BJ (cell line): ENCODE results near the gene ZNF550. TPM values are rescaled to one million over a fixed set of nuclear protein-coding genes. Genes with fewer than 3 reads are reported as not detected.

ENCODE experiments used
- CTCF ChIA-PET: fragments of 350-600 bp; formaldehyde crosslinking; extraction: SDS; loops from one replicate; lab custom pipeline; 2021; ENCODE audit warnings: antibody characterized with exemption, inconsistent platforms; lab: Yijun Ruan, JAX
- POLR2A ChIA-PET: fragments of 300-600 bp; sonication (Branson Sonifier 250); formaldehyde crosslinking; extraction: SDS; loops from one replicate; lab custom pipeline; 2021; ENCODE audit warnings: antibody characterized with exemption; lab: Charles Lee
- DNase-seq: peaks from one replicate; pipeline ENCODE4 v3.0.0-alpha.2; 2011; ENCODE audit warnings: low read depth
- H3K27me3 ChIP-seq: 2 replicates; pipeline ENCODE4 v1.6.0; 2011; ENCODE audit warnings: low read length; ENCODE audit not compliant: control insufficient read depth, insufficient read depth
- H3K36me3 ChIP-seq: 2 replicates; pipeline ENCODE4 v1.5.1; 2011; ENCODE audit warnings: low read length; ENCODE audit not compliant: control insufficient read depth, insufficient read depth
- H3K4me3 ChIP-seq: 2 replicates; pipeline ENCODE4 v1.5.1; 2011; ENCODE audit warnings: low read depth, mild to moderate bottlenecking, control low read depth, low read length
- CTCF ChIP-seq: IDR thresholded peaks from 2 replicates; pipeline ENCODE4 v1.5.1; 2011; ENCODE audit warnings: low read depth, mild to moderate bottlenecking, control low read depth, inconsistent platforms, low read length, moderate library complexity; ENCODE audit not compliant: insufficient read depth
- polyA plus RNA-seq: library from polyadenylated mRNA; depleted of rRNA; stranded (reverse); fragments of >200 nt; gene quantifications from 2 replicates; pipeline ENCODE4 v1.2.3, GENCODE V29; 2011

Gene ZNF550
- polyA plus RNA-seq, 1 experiment = 6.3 TPM

GRCh38 chr19:57558525-57558924 is 1.1 kb downstream of the ZNF550 start:
- CTCF ChIA-PET = interaction anchor here (1.0 to 1.1 kb wide), 2 partner anchors 22 to 597 kb away, joined by 5 to 6 read pairs; no protein-coding TSS in a partner anchor
- peaks cover 14% of the 10 kb centered on the region for H3K36me3 ChIP-seq
- no peaks in the 10 kb centered on the region for H3K27me3 ChIP-seq
- POLR2A ChIA-PET = no interaction called here
- TF ChIP-seq CTCF = peak; percentile 23; the same call in 1 of the 2 replicates
- DNase-seq = no peak
- peak overlapping the region; percentile 84 for H3K4me3 ChIP-seq

- Histone ChIP-seq H3K27me3 (no peaks in the 10 kb centered on the region), H3K4me3 (no peak overlapping the region), H3K36me3 (peaks cover 15% of the 10 kb centered on the region)
- no peak for DNase-seq
- ChIA-PET CTCF (interaction anchor here (1.0 kb wide), 1 partner anchor 598 kb away, joined by 6 read pairs; no protein-coding TSS in a partner anchor), POLR2A (no interaction called here)
- no peak for TF ChIP-seq CTCF
Measured at GRCh38 chr19:57557659-57558058, 2.0 kb downstream of the ZNF550 start.

- POLR2A ChIA-PET = no interaction called here
- CTCF ChIA-PET = no interaction called here
- peaks cover 37% of the 10 kb centered on the region for H3K36me3 ChIP-seq
- no peaks in the 10 kb centered on the region for H3K27me3 ChIP-seq
- TF ChIP-seq CTCF = no peak
- DNase-seq = no peak
- no peak overlapping the region for H3K4me3 ChIP-seq
Measured at GRCh38 chr19:57552432-57552831, 7.2 kb downstream of the ZNF550 start.

GRCh38 chr19:57546513-57546912 is 13.2 kb downstream of the ZNF550 start:
- no peak for DNase-seq
- no peak for TF ChIP-seq CTCF
- Histone ChIP-seq H3K4me3 (no peak overlapping the region), H3K36me3 (peaks cover 29% of the 10 kb centered on the region), H3K27me3 (no peaks in the 10 kb centered on the region; the same call in 1 of the 2 replicates)
- ChIA-PET POLR2A (no interaction called here), CTCF (no interaction called here)

- H3K36me3 ChIP-seq = peaks cover 22% of the 10 kb centered on the region
- H3K4me3 ChIP-seq = no peak overlapping the region
- CTCF ChIA-PET = no interaction called here
Measured at GRCh38 chr19:57537953-57538547, 21.6 kb downstream of the ZNF550 start.

More at GRCh38 chr19:57537953-57538547, 21.6 kb downstream of the ZNF550 start:
- TF ChIP-seq CTCF = no peak
- no peak for DNase-seq
- POLR2A ChIA-PET = no interaction called here
- H3K27me3 ChIP-seq = no peaks in the 10 kb centered on the region
